ENCODE measurements around the gene INF2.
"Not testable (repeated sequence)": the region's sequence is repeated elsewhere in the genome, so short reads cannot be mapped to it uniquely, and the experiment has no call there.

Gene INF2

GRCh38 chr14:104659764-104660523 is 29.5 kb upstream of the INF2 start:
- H3K4me3 ChIP-seq (ENCODE audit: low read length): no peak overlapping the region
- H3K4me1 ChIP-seq (ENCODE audit: control insufficient read depth, insufficient read depth, low read length): peaks cover 6% of the 10 kb centered on the region
- H3K9me3 ChIP-seq (ENCODE audit: control insufficient read depth, low read length): no peaks in the 10 kb centered on the region

GRCh38 chr14:104660597-104660996 is 28.8 kb upstream of the INF2 start:
- Histone ChIP-seq H3K9me3 (ENCODE audit: control insufficient read depth, low read length) (no peaks in the 10 kb centered on the region), H3K4me1 (ENCODE audit: control insufficient read depth, insufficient read depth, low read length) (peaks cover 10% of the 10 kb centered on the region), H3K27me3 (ENCODE audit: control insufficient read depth, insufficient read depth, low read length) (peaks cover 10% of the 10 kb centered on the region), H3K36me3 (ENCODE audit: control insufficient read depth, insufficient read depth, low read length) (no peaks in the 10 kb centered on the region), H3K4me3 (ENCODE audit: low read length) (no peak overlapping the region), H3K9ac (ENCODE audit: low read length) (no peak overlapping the region)

More at GRCh38 chr14:104659764-104660523, 29.5 kb upstream of the INF2 start:
- no peak overlapping the region for H3K9ac ChIP-seq (ENCODE audit: low read length)
- peaks cover 10% of the 10 kb centered on the region for H3K27me3 ChIP-seq (ENCODE audit: control insufficient read depth, insufficient read depth, low read length)
- no peaks in the 10 kb centered on the region for H3K36me3 ChIP-seq (ENCODE audit: control insufficient read depth, insufficient read depth, low read length)

- Histone ChIP-seq H3K4me1 (ENCODE audit: control insufficient read depth, insufficient read depth, low read length) (peaks cover 15% of the 10 kb centered on the region), H3K9me3 (ENCODE audit: control insufficient read depth, low read length) (no peaks in the 10 kb centered on the region), H3K9ac (ENCODE audit: low read length) (no peak overlapping the region), H3K27me3 (ENCODE audit: control insufficient read depth, insufficient read depth, low read length) (peaks cover 10% of the 10 kb centered on the region), H3K4me3 (ENCODE audit: low read length) (no peak overlapping the region), H3K36me3 (ENCODE audit: control insufficient read depth, insufficient read depth, low read length) (no peaks in the 10 kb centered on the region)
These were observed 28.3 kb upstream of the INF2 start for GRCh38 chr14:104661086-104661485.

GRCh38 chr14:104661528-104662157 is 27.8 kb upstream of the INF2 start:
- H3K9me3 ChIP-seq (ENCODE audit: control insufficient read depth, low read length); H3K27me3 ChIP-seq (ENCODE audit: control insufficient read depth, insufficient read depth, low read length); H3K36me3 ChIP-seq (ENCODE audit: control insufficient read depth, insufficient read depth, low read length); H3K9ac ChIP-seq (ENCODE audit: low read length); H3K4me3 ChIP-seq (ENCODE audit: low read length): not testable (repeated sequence)
- H3K4me1 ChIP-seq (ENCODE audit: control insufficient read depth, insufficient read depth, low read length): peaks cover 20% of the 10 kb centered on the region

- H3K4me1 ChIP-seq (ENCODE audit: control insufficient read depth, insufficient read depth, low read length): peaks cover 20% of the 10 kb centered on the region
- H3K27me3 ChIP-seq (ENCODE audit: control insufficient read depth, insufficient read depth, low read length); H3K9me3 ChIP-seq (ENCODE audit: control insufficient read depth, low read length); H3K9ac ChIP-seq (ENCODE audit: low read length); H3K36me3 ChIP-seq (ENCODE audit: control insufficient read depth, insufficient read depth, low read length); H3K4me3 ChIP-seq (ENCODE audit: low read length): not testable (repeated sequence)
These were observed 26.9 kb upstream of the INF2 start for GRCh38 chr14:104662472-104662871.

GRCh38 chr14:104664107-104664506 is 25.3 kb upstream of the INF2 start:
- Histone ChIP-seq H3K4me1 (ENCODE audit: control insufficient read depth, insufficient read depth, low read length) (peaks cover 20% of the 10 kb centered on the region), H3K36me3 (ENCODE audit: control insufficient read depth, insufficient read depth, low read length) (no peaks in the 10 kb centered on the region), H3K27me3 (ENCODE audit: control insufficient read depth, insufficient read depth, low read length) (peaks cover 10% of the 10 kb centered on the region), H3K4me3 (ENCODE audit: low read length) (no peak overlapping the region), H3K9ac (ENCODE audit: low read length) (no peak overlapping the region), H3K9me3 (ENCODE audit: control insufficient read depth, low read length) (no peaks in the 10 kb centered on the region)

GRCh38 chr14:104664588-104664987 is 24.8 kb upstream of the INF2 start:
- Histone ChIP-seq H3K9me3 (ENCODE audit: control insufficient read depth, low read length) (no peaks in the 10 kb centered on the region), H3K4me1 (ENCODE audit: control insufficient read depth, insufficient read depth, low read length) (peaks cover 20% of the 10 kb centered on the region), H3K36me3 (ENCODE audit: control insufficient read depth, insufficient read depth, low read length) (no peaks in the 10 kb centered on the region), H3K4me3 (ENCODE audit: low read length) (no peak overlapping the region), H3K9ac (ENCODE audit: low read length) (no peak overlapping the region), H3K27me3 (ENCODE audit: control insufficient read depth, insufficient read depth, low read length) (peaks cover 10% of the 10 kb centered on the region)

GRCh38 chr14:104665114-104665656 is 24.2 kb upstream of the INF2 start:
- H3K9ac ChIP-seq (ENCODE audit: low read length): peak overlapping the region; percentile 48
- H3K27me3 ChIP-seq (ENCODE audit: control insufficient read depth, insufficient read depth, low read length): peaks cover 5% of the 10 kb centered on the region
- no peak overlapping the region for H3K4me3 ChIP-seq (ENCODE audit: low read length)
- H3K9me3 ChIP-seq (ENCODE audit: control insufficient read depth, low read length): no peaks in the 10 kb centered on the region
- H3K4me1 ChIP-seq (ENCODE audit: control insufficient read depth, insufficient read depth, low read length): peaks cover 14% of the 10 kb centered on the region
- H3K36me3 ChIP-seq (ENCODE audit: control insufficient read depth, insufficient read depth, low read length): no peaks in the 10 kb centered on the region

GRCh38 chr14:104665657-104666522 is 23.5 kb upstream of the INF2 start:
- H3K9ac ChIP-seq (ENCODE audit: low read length): peak overlapping the region; percentile 48
- no peak overlapping the region for H3K4me3 ChIP-seq (ENCODE audit: low read length)
- no peaks in the 10 kb centered on the region for H3K36me3 ChIP-seq (ENCODE audit: control insufficient read depth, insufficient read depth, low read length)
- peaks cover 14% of the 10 kb centered on the region for H3K4me1 ChIP-seq (ENCODE audit: control insufficient read depth, insufficient read depth, low read length)
- no peaks in the 10 kb centered on the region for H3K9me3 ChIP-seq (ENCODE audit: control insufficient read depth, low read length)
- H3K27me3 ChIP-seq (ENCODE audit: control insufficient read depth, insufficient read depth, low read length): no peaks in the 10 kb centered on the region

GRCh38 chr14:104666523-104666895 is 22.9 kb upstream of the INF2 start:
- peaks cover 14% of the 10 kb centered on the region for H3K4me1 ChIP-seq (ENCODE audit: control insufficient read depth, insufficient read depth, low read length)
- not testable (repeated sequence) for H3K9ac ChIP-seq (ENCODE audit: low read length); H3K27me3 ChIP-seq (ENCODE audit: control insufficient read depth, insufficient read depth, low read length); H3K4me3 ChIP-seq (ENCODE audit: low read length); H3K36me3 ChIP-seq (ENCODE audit: control insufficient read depth, insufficient read depth, low read length); H3K9me3 ChIP-seq (ENCODE audit: control insufficient read depth, low read length)

GRCh38 chr14:104666981-104667380 is 22.4 kb upstream of the INF2 start:
- peaks cover 14% of the 10 kb centered on the region for H3K4me1 ChIP-seq (ENCODE audit: control insufficient read depth, insufficient read depth, low read length)
- no peaks in the 10 kb centered on the region for H3K36me3 ChIP-seq (ENCODE audit: control insufficient read depth, insufficient read depth, low read length)
- no peak overlapping the region for H3K9ac ChIP-seq (ENCODE audit: low read length)
- H3K4me3 ChIP-seq (ENCODE audit: low read length): no peak overlapping the region
- H3K9me3 ChIP-seq (ENCODE audit: control insufficient read depth, low read length): no peaks in the 10 kb centered on the region
- no peaks in the 10 kb centered on the region for H3K27me3 ChIP-seq (ENCODE audit: control insufficient read depth, insufficient read depth, low read length)

GRCh38 chr14:104669697-104670096 is 19.7 kb upstream of the INF2 start:
- H3K4me1 ChIP-seq (ENCODE audit: control insufficient read depth, insufficient read depth, low read length): peaks cover 14% of the 10 kb centered on the region
- no peak overlapping the region for H3K9ac ChIP-seq (ENCODE audit: low read length)
- H3K36me3 ChIP-seq (ENCODE audit: control insufficient read depth, insufficient read depth, low read length): no peaks in the 10 kb centered on the region
- H3K27me3 ChIP-seq (ENCODE audit: control insufficient read depth, insufficient read depth, low read length): no peaks in the 10 kb centered on the region
- H3K9me3 ChIP-seq (ENCODE audit: control insufficient read depth, low read length): no peaks in the 10 kb centered on the region
- no peak overlapping the region for H3K4me3 ChIP-seq (ENCODE audit: low read length)
